DMS 273 (cell line): ENCODE measurements around the gene PLD4.
A peak's percentile ranks its signal among the peaks of the same experiment; 100 is the strongest.

ENCODE experiments used
- DNase-seq: peaks from one replicate; lab custom pipeline; 2025; ENCODE audit not compliant: unreplicated experiment; lab: John Stamatoyannopoulos, UW

Gene PLD4

GRCh38 chr14:104953896-104954656, 29.4 kb downstream of the PLD4 start:
- no peak for DNase-seq

DNA sequence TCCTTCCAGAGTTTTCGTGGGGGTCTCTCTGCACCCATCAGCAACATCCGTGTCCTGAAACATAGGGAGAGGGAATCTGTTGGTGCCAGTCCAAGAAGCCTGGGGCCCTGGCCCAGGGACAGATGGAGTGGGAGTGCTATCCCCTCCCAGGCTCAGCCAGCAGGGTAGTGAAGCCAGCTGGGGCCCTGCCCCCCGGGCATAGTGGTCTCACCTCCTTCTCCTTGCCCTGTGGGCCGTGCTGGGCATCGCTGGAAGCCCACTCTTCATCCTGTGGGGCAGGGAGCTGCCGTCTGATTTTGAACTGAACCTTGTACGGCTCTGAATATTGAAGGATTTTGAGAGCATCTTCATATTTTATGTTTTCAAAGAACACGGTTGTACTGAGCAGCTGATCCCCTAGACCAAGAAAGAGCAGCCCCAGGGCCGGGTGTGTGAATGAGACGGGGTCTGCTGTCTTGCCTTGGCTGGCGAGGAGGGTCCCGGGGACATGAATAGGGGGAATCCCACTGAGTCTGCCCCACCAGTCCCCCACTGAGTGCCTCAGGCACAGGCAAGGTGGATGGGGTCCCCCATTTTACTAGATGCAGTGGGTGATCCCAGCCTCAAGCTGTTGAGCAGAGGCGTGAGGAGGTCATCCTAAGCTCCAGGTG, 30.2 kb downstream of the PLD4 start:
- peak; percentile 76 for DNase-seq

DNA sequence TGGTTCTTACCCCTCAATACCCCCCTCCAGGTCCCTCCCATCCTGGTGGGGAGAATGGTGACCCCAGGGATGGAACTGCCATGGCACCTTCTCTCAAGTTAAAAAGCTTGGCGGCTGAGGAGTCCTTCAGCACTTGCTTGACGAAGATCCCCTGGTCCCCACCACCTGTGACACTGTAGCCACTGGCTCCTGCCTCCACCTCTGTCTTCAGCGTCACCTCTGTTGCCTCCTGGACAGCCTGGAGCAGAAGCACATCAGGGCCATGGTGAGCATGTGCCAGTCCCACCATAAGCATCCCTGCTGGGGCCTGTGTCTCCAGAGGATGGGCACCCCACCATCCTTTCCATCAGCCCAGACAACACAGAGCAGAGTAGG, 30.7 kb downstream of the PLD4 start:
- no peak for DNase-seq

GRCh38 chr14:104956290-104956890, 31.7 kb downstream of the PLD4 start:
- no peak for DNase-seq

DNA sequence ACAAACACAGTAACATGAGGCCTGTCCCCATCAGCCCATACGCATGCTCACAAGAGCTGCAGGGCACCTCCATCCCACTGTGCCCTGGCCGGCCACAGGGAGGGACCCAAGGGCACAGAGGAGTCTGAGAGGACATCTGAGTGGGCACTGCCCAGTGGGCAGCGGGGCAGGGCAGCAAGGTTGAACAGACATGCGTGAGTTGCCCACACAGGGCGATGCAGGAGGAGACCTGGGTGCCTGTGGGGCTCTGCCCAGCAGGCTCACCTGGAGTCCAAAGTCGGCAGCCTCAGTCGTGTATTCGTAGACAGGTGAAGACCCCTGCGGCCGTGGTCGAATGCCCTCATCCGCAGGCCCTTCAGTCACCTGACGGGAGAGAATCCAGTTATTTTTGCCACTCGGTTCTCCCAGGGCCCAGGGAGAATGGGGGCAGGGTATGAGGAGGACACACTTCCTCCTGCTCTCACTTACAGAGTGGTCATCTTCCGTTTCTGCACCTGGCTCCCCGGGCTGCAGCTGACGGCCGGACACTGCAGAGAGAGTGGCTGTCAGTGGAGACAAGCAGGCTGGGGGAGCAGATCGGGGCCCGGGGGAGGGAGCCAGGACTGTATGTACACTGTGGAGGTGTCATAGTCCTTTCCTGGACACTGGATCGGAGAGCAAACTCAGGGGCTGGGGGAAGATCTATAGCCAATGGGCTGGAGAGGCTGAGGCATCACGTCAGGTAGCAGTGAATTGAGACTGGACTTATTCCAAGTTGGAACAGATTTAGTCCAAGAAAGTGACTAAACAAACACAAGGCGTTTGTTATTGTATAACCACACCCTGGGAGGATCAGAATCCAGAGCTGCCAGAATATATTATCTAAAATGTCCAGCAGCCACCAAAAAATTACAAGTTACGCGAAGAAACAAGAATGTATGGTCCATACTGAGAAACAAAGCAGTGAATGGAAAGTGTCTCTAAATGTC, 32.8 kb downstream of the PLD4 start:
- DNase-seq, result no peak

GRCh38 chr14:104964546-104964945, 39.9 kb downstream of the PLD4 start:
- no peak for DNase-seq

DNA sequence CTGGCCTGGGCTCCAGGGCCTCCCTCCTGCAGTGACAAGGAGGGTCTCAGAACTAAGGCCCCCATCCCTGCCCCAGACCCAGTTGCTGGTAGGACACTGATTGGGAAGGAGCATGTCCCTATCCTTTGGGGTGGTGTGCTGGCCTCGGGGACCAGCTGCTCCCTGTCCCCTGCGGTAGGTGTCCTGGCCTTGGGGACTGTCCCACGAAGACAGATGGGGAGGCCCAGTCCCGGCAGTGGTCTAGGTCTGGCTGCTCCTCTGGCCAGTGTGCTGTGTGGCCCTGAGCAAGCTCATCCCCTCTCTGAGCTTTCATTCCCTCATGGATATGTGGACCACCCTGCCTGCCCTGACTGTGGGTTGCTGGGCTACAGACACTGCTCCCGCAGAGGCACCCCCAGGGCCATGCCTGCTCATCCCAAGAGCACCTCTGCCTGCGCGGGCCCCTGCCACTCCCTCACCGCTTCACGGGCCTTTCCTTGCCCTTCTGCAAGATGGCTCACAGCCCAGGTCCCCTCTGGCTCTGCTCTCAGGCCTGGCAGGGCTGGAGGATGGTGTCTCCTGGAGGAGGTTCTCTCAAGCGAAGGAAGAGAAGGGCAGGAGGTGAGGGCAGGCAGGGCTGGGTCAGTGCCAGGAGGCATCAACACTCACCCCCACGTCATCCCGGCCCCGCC, 41.0 kb downstream of the PLD4 start:
- DNase-seq, result no peak

DNA sequence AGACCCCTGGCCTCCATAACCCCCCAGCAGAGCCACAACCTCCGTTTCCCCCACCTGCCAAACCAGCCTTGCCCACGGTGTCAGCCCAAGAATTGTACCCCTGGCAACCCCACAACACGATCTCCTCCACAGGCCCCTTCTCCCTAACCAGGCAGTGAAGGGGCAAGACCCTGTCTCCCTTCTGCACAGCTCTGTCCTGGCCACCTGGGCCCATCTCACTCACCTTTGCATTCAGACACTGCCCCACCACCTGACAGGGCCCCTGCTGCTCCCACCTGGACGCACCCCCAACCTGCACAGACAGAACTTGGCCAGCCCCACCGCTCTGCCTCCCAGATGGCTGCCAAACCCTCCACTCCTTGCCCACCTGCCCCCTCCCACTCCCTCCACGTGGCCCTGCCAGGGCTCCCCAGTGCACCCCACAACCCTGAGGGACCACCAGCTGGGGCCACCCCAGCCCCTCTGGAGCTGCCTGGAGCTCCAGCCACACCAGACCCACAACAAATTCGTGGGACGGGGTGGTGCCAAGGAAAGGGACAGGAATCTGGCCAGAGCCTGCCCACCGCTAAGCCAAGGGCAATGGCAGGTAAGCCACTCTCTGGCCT, 41.7 kb downstream of the PLD4 start:
- DNase-seq, result no peak

DNA sequence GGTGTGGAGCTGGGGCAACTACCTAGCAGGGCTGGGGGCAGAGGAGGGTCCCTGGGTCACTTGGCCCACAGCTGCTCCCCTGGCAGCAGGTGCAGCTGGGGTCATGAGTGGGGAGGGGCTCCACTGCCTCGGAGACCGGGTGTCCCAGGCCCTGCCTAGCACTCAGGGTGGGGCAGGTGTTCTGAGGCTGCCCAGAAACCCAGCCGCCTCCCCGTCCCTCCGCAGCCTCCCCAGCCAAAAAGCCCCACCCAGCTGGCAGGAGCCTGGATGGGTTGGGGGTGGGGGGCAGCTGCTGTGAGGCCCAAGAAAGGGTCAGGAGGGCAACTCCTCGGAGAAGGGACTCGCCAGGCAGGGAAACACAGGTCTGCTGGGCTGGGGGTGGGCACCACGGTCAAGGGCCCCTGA, 42.3 kb downstream of the PLD4 start:
- DNase-seq, result no peak

- DNase-seq, result no peak
Observed at GRCh38 chr14:104967386-104968152, 42.9 kb downstream of the PLD4 start.

- DNase-seq, result peak; percentile 80
Observed at GRCh38 chr14:104968153-104968527, 43.5 kb downstream of the PLD4 start.

DNA sequence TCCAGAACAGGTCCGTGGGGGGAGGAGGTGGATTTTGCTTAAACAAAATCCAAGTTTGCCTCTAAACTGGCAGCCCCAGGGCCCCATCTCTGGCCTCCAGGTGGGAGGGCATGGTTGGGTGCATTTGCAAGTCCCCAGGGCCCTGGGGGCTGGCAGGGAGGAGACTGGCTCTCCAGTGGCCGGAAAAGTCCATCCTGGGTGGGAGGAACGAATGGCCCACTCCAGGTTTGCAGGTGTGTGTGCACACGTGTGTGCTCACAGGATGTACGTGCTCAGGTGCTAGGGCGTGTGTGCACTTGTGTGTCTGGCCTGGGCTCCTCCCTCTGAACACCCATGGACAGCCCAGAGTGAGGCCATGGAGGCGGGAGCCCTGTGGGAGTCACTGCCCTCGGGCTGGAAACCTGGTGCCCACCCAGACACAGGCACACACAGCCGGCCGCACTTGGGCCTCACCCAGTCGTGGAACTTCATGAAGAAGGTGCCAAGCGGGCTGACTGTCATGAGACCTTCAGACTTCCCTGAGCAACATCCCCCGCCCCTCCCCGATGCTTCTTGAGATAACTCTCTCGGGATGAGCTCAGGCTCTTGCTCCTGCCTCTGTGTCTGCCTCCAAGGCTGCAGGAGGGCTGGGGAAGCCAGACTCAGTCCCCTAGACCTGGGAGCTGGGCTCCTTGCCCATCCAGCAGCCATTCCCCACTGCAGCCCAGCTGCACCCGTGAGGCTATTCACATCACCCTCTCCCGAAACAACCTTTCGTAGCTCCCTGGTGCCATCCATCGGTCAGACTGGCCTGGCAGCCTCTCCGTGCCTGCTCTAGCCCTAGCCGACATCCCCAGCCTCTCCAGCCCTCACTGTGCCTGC, 44.1 kb downstream of the PLD4 start:
- peak; percentile 68 for DNase-seq

GRCh38 chr14:104969741-104970230, 45.1 kb downstream of the PLD4 start:
- DNase-seq, result no peak

GRCh38 chr14:104970231-104971068, 45.8 kb downstream of the PLD4 start:
- DNase-seq, result no peak

- DNase-seq, result no peak
Observed at GRCh38 chr14:104971447-104972240, 47.0 kb downstream of the PLD4 start.

GRCh38 chr14:104972301-104973134, 47.8 kb downstream of the PLD4 start:
- DNase-seq, result no peak
